Measurements from ENCODE around the gene SMPDL3B. TPM values are rescaled to one million over a fixed set of nuclear protein-coding genes. Genes with fewer than 3 reads are reported as not detected.

SMPDL3B gene
- total and polyA plus RNA-seq, 2 of the 13 experiments (the other 11 are each of a cell fraction or from before 2014, with no cell fraction given), result 0.29 to 1.3 TPM

- TF ChIP-seq, protein P1, sequence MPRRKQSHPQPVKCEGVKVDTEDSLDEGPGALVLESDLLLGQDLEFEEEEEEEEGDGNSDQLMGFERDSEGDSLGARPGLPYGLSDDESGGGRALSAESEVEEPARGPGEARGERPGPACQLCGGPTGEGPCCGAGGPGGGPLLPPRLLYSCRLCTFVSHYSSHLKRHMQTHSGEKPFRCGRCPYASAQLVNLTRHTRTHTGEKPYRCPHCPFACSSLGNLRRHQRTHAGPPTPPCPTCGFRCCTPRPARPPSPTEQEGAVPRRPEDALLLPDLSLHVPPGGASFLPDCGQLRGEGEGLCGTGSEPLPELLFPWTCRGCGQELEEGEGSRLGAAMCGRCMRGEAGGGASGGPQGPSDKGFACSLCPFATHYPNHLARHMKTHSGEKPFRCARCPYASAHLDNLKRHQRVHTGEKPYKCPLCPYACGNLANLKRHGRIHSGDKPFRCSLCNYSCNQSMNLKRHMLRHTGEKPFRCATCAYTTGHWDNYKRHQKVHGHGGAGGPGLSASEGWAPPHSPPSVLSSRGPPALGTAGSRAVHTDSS (CRISPR knock-in tag; conservative IDR thresholded peaks at IDR 0.05), result no peak
These were observed 19.7 kb upstream of the SMPDL3B start (continued) for GRCh38 chr1:27915082-27915575.

GRCh38 chr1:27922272-27922671 is 12.5 kb upstream of the SMPDL3B start:
- TF ChIP-seq LRRFIP1 (CRISPR knock-in tag; conservative IDR thresholded peaks at IDR 0.05), result no peak
- TF ChIP-seq ZNF644 (CRISPR knock-in tag; IDR thresholded peaks at IDR 0.05; ENCODE audit: low read depth), result no peak
- TF ChIP-seq, protein P2, sequence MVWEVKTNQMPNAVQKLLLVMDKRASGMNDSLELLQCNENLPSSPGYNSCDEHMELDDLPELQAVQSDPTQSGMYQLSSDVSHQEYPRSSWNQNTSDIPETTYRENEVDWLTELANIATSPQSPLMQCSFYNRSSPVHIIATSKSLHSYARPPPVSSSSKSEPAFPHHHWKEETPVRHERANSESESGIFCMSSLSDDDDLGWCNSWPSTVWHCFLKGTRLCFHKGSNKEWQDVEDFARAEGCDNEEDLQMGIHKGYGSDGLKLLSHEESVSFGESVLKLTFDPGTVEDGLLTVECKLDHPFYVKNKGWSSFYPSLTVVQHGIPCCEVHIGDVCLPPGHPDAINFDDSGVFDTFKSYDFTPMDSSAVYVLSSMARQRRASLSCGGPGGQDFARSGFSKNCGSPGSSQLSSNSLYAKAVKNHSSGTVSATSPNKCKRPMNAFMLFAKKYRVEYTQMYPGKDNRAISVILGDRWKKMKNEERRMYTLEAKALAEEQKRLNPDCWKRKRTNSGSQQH (CRISPR knock-in tag; IDR thresholded peaks at IDR 0.05; ENCODE audit: low read depth), result no peak
- no peak for TF ChIP-seq BATF2 (CRISPR knock-in tag; IDR thresholded peaks at IDR 0.05)
- TF ChIP-seq, protein P3, sequence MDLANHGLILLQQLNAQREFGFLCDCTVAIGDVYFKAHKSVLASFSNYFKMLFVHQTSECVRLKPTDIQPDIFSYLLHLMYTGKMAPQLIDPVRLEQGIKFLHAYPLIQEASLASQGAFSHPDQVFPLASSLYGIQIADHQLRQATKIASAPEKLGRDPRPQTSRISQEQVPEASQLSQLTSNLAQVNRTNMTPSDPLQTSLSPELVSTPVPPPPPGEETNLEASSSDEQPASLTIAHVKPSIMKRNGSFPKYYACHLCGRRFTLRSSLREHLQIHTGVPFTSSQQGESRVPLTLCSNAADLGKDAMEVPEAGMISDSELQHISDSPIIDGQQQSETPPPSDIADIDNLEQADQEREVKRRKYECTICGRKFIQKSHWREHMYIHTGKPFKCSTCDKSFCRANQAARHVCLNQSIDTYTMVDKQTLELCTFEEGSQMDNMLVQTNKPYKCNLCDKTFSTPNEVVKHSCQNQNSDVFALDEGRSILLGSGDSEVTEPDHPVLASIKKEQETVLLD (CRISPR knock-in tag; IDR thresholded peaks at IDR 0.05; ENCODE audit: low read depth), result no peak
- no peak for TF ChIP-seq ZBTB7A (CRISPR knock-in tag; IDR thresholded peaks at IDR 0.05)
- TF ChIP-seq ZNF232 (CRISPR knock-in tag; IDR thresholded peaks at IDR 0.05; ENCODE audit: borderline replicate concordance), result no peak
- no peak for TF ChIP-seq NFKBIZ (CRISPR knock-in tag; IDR thresholded peaks at IDR 0.05)
- TF ChIP-seq ZNF556 (CRISPR knock-in tag; IDR thresholded peaks at IDR 0.05; ENCODE audit: borderline replicate concordance), result no peak
- TF ChIP-seq ATAD3A (CRISPR knock-in tag; IDR thresholded peaks at IDR 0.05), result no peak
- TF ChIP-seq ZNF280D (CRISPR knock-in tag; IDR thresholded peaks at IDR 0.05), result no peak
- in situ Hi-C loops (cut with HindIII; ENCODE audit: extremely low pct_ligation_motif_present, low pct_unique_long_range_greater_than_20kb), result no loop called here
- H3K4me3 ChIP-seq (replicated peaks in 1 of 3; ENCODE audit: insufficient read depth in 1 of 3, low read depth in 2 of 3, low read length in 3 of 3), result no peak overlapping the region
- CTCF ChIA-PET (ENCODE audit: low intra/inter-chr PET ratio, low total read pairs), result no interaction called here
- FAIRE-seq, result no peak
- H3K4me2 ChIP-seq (ENCODE audit: low read depth, low read length), result no peak overlapping the region
- H3K4me1 ChIP-seq (ENCODE audit: insufficient read depth, low read length), result peaks cover 23% of the 10 kb centered on the region
- no peak overlapping the region for H2AFZ ChIP-seq (ENCODE audit: low read length)
- H3K79me2 ChIP-seq (ENCODE audit: insufficient read depth, low read length), result no peaks in the 10 kb centered on the region
- H3K9ac ChIP-seq (ENCODE audit: insufficient read depth, low read depth, low read length), result no peak overlapping the region
- POLR2A ChIA-PET, result no interaction called here
- DNase-seq (ENCODE audit: low spot score), result no peak
- no peaks in the 10 kb centered on the region for H3K9me3 ChIP-seq (ENCODE audit: low read length)
- intact Hi-C loops (cut with micrococcal nuclease; ENCODE audit: unreplicated experiment), result loop anchor here (10.0 kb wide), 1 partner anchor 57 kb away; no protein-coding TSS in a partner anchor
- H4K20me1 ChIP-seq (ENCODE audit: insufficient read depth, low read length), result no peaks in the 10 kb centered on the region
- H3K36me3 ChIP-seq (replicated peaks in 1 of 2; ENCODE audit: control insufficient read depth in 1 of 2, insufficient read depth in 2 of 2, low read length in 2 of 2), result no peaks in the 10 kb centered on the region
- H3K27me3 ChIP-seq (ENCODE audit: control insufficient read depth in 1 of 2, insufficient read depth in 2 of 2, low read length in 2 of 2), result no peaks in the 10 kb centered on the region
- no peak overlapping the region for H3K27ac ChIP-seq (ENCODE audit: extremely low read length, insufficient read depth, low read length)
- 37% methylated on average over 3 of the region's 3 CpGs for WGBS (ENCODE audit: low lambda C conversion rate)
- no TSS peak for BruUV-seq (replicated peaks)
- ATAC-seq, result no peak
